GM12891 (cell line): Measurements from ENCODE around the gene C12orf43.

ENCODE experiments used
- DNase-seq: peaks from one replicate; pipeline ENCODE4 v3.0.0; 2011; ENCODE audit warnings: low spot score; ENCODE audit not compliant: insufficient read length
- FAIRE-seq: peaks from 2 replicates; lab custom pipeline; 2011; peaks lifted over from hg19 to GRCh38; lab: Jason Lieb, UNC
- PAX5 ChIP-seq: IDR thresholded peaks from 2 replicates; pipeline ENCODE4 v1.6.1; 2011; ENCODE audit warnings: low read length, moderate library complexity, mild to moderate bottlenecking; ENCODE audit not compliant: insufficient read depth, severe bottlenecking
- POLR2A ChIP-seq: IDR thresholded peaks from 2 replicates; pipeline ENCODE4 v1.6.1; 2011; ENCODE audit warnings: low read depth, low read length, control low read depth
- POLR2AphosphoS5 ChIP-seq: IDR thresholded peaks from 2 replicates; pipeline ENCODE4 v1.6.1; 2011; ENCODE audit warnings: low read depth, low read length, control low read depth
- POU2F2 ChIP-seq: IDR thresholded peaks from 2 replicates; pipeline ENCODE4 v1.6.1; 2011; ENCODE audit warnings: low read depth, mild to moderate bottlenecking, control low read depth, low read length, moderate library complexity
- SPI1 ChIP-seq: IDR thresholded peaks from 2 replicates; pipeline ENCODE4 v1.6.1; 2011; ENCODE audit warnings: low read depth, low read length, control low read depth
- TAF1 ChIP-seq: IDR thresholded peaks from 2 replicates; pipeline ENCODE4 v1.6.1; 2011; ENCODE audit warnings: low read depth, low read length, control low read depth

The C12orf43 gene

GRCh38 chr12:120979862-120980696, 36.2 kb downstream of the C12orf43 start:
- FAIRE-seq = no peak

GRCh38 chr12:120979220-120979861, 36.9 kb downstream of the C12orf43 start:
- DNase-seq (no peak), FAIRE-seq (no peak)
- TF ChIP-seq TAF1 (no peak), PAX5 (no peak), POU2F2 (no peak), SPI1 (no peak), POLR2AphosphoS5 (no peak), POLR2A (no peak)

More at GRCh38 chr12:120979862-120980696, 36.2 kb downstream of the C12orf43 start:
- DNase-seq = no peak
- TF ChIP-seq TAF1 (no peak), PAX5 (no peak), POU2F2 (no peak), POLR2AphosphoS5 (no peak), POLR2A (no peak), SPI1 (no peak)

GRCh38 chr12:120978296-120979219, 37.7 kb downstream of the C12orf43 start, which contains the start of gene HNF1A:
Gene HNF1A (plus strand): TSS chr12:120978543. CDS start chr12:120978769, 226 bp downstream.
- TF ChIP-seq PAX5 (no peak), POLR2A (no peak), POU2F2 (no peak), TAF1 (no peak), SPI1 (no peak), POLR2AphosphoS5 (no peak)
- no peak for DNase-seq
- no peak for FAIRE-seq

GRCh38 chr12:120977531-120978295, 38.6 kb downstream of the C12orf43 start:
- FAIRE-seq (no peak), DNase-seq (no peak)
- no peak for TF ChIP-seq POLR2A
- no peak for TF ChIP-seq POU2F2
- TF ChIP-seq SPI1 = no peak
- TF ChIP-seq POLR2AphosphoS5 = no peak
- no peak for TF ChIP-seq TAF1
- no peak for TF ChIP-seq PAX5

GRCh38 chr12:120972870-120973543, 43.3 kb downstream of the C12orf43 start:
- TF ChIP-seq POLR2AphosphoS5 (no peak), POLR2A (no peak), SPI1 (no peak), PAX5 (no peak), TAF1 (no peak)
- DNase-seq (no peak), FAIRE-seq (no peak)

GRCh38 chr12:120971299-120972180, 44.7 kb downstream of the C12orf43 start:
- FAIRE-seq (peak; percentile 95), DNase-seq (peak; percentile 44)
- TF ChIP-seq POLR2AphosphoS5 (no peak), POU2F2 (no peak), TAF1 (no peak), PAX5 (no peak), SPI1 (peak; percentile 28; the same call in 1 of the 2 replicates), POLR2A (no peak)

- no peak for FAIRE-seq
- DNase-seq = no peak
- TF ChIP-seq POLR2A = no peak
- no peak for TF ChIP-seq POU2F2
Measured at GRCh38 chr12:120970310-120970709, 46.0 kb downstream of the C12orf43 start.

GRCh38 chr12:120965534-120966091, 50.7 kb downstream of the C12orf43 start:
- FAIRE-seq = no peak
- TF ChIP-seq POLR2AphosphoS5 (no peak), PAX5 (no peak)

More at GRCh38 chr12:120965534-120966091, 50.7 kb downstream of the C12orf43 start:
- no peak for DNase-seq
